CD8-positive, alpha-beta memory T cell (primary cell): Measurements from ENCODE around the gene DDX21. TPM values are rescaled to one million over a fixed set of nuclear protein-coding genes. Genes with fewer than 3 reads are reported as not detected.

Source experiments
- CTCF ChIA-PET: fragments of 350-600 bp; sonication (Branson Sonifier 250); formaldehyde crosslinking; loops from one replicate; lab custom pipeline; 2021; ENCODE audit warnings: antibody characterized with exemption; lab: Charles Lee
- POLR2A ChIA-PET: fragments of 350-600 bp; sonication (Branson Sonifier 250); formaldehyde crosslinking; loops from one replicate; lab custom pipeline; 2021; ENCODE audit warnings: antibody characterized with exemption; lab: Charles Lee
- DNase-seq, 5 donors: peaks; one replicate each; pipeline versions ENCODE4 v3.0.0 to v3.0.0-alpha.2; 2020 to 2022; ENCODE audit warnings: mixed read lengths in 1 of 5
- H3K27ac ChIP-seq: one replicate; pipeline ENCODE4 v1.7.0; 2013; ENCODE audit warnings: low read depth, mild to moderate bottlenecking, low read length, moderate library complexity
- H3K27me3 ChIP-seq: 2 replicates; pipeline ENCODE4 v1.7.0; 2013; ENCODE audit warnings: low read length, mild to moderate bottlenecking; ENCODE audit not compliant: insufficient read depth, poor library complexity, severe bottlenecking
- H3K36me3 ChIP-seq: 2 replicates; pipeline ENCODE4 v1.7.0; 2013; ENCODE audit warnings: mild to moderate bottlenecking, low read length, moderate library complexity; ENCODE audit not compliant: insufficient read depth
- H3K4me1 ChIP-seq: 2 replicates; pipeline ENCODE4 v1.7.0; 2013; ENCODE audit warnings: mild to moderate bottlenecking, low read length, moderate library complexity; ENCODE audit not compliant: insufficient read depth
- H3K4me3 ChIP-seq: 2 replicates; pipeline ENCODE4 v1.7.0; 2013; ENCODE audit warnings: mild to moderate bottlenecking, low read length
- H3K9me3 ChIP-seq: 2 replicates; pipeline ENCODE4 v1.7.0; 2013; ENCODE audit warnings: mild to moderate bottlenecking, low read length
- H3K27ac Mint-ChIP-seq, 8 donors: one replicate each; pipeline ENCODE4 v1.8.0; 2020 to 2021; ENCODE audit warnings: mixed read lengths in 8 of 8, mild to moderate bottlenecking in 6 of 8, inconsistent platforms in 3 of 8, moderate library complexity in 3 of 8
- H3K27me3 Mint-ChIP-seq, 2 donors: one replicate each; pipeline ENCODE4 v1.8.0; 2020 to 2021; ENCODE audit warnings: mixed read lengths in 2 of 2, mild to moderate bottlenecking in 1 of 2, moderate library complexity in 1 of 2
- H3K36me3 Mint-ChIP-seq, 3 donors: one replicate each; pipeline ENCODE4 v1.8.0; 2020 to 2021; ENCODE audit warnings: mixed read lengths in 3 of 3, inconsistent platforms in 1 of 3, mild to moderate bottlenecking in 1 of 3
- H3K4me1 Mint-ChIP-seq, 3 donors: one replicate each; pipeline ENCODE4 v1.8.0; 2020 to 2021; ENCODE audit warnings: mixed read lengths in 3 of 3, inconsistent platforms in 1 of 3, mild to moderate bottlenecking in 1 of 3
- H3K4me3 Mint-ChIP-seq, 7 donors: one replicate each; pipeline ENCODE4 v1.8.0; 2020 to 2021; ENCODE audit warnings: mixed read lengths in 7 of 7, mild to moderate bottlenecking in 6 of 7, moderate library complexity in 4 of 7, inconsistent platforms in 2 of 7
- H3K9me3 Mint-ChIP-seq, 5 donors: one replicate each; pipeline ENCODE4 v1.8.0; 2020 to 2022; ENCODE audit warnings: mixed read lengths in 5 of 5, mild to moderate bottlenecking in 3 of 5, moderate library complexity in 2 of 5, inconsistent platforms in 1 of 5
- polyA plus RNA-seq: library from polyadenylated mRNA; unstranded; fragments of 300-500 nt; fragmentation: Illumina TruSeq; gene quantifications from one replicate; pipeline ENCODE4 v1.2.3, GENCODE V29; 2021
- total RNA-seq, 2 experiments: library from RNA; stranded (reverse); gene quantifications; one replicate each; pipeline ENCODE4 v1.2.3, GENCODE V29; 2021

The DDX21 gene
- total and polyA plus RNA-seq, 3 experiments from 2014 or later, result 23.1 to 286 (median 275) TPM

DNA sequence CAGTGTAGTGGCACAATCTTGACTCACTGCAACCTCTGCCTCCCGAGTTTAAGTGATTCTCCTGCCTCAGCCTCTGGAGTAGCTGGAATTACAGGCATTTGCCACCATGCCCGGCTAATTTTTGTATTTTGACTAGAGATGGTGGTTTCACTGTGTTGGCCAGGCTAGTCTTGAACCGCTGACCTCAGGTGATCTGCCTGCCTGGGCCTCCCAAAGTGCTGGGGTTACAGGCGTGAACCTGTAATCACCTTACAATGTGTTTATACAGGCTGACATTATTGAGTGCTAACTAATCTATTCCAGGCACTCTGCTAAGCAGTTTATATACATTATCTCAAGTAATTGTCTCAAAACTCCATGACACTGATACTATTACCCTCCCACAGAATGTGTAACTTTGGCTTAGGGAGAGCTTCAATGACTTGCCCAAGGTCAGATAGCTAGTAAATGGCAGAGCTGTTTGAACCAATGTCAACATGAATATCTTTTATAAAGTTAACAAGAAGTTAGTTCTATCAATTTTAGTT, 69.5 kb downstream of the DDX21 start:
- Histone ChIP-seq H3K36me3 (no peaks in the 10 kb centered on the region), H3K4me3 (no peak overlapping the region), H3K4me1 (peaks cover 6% of the 10 kb centered on the region), H3K9me3 (no peaks in the 10 kb centered on the region), H3K27ac (no peak overlapping the region), H3K27me3 (no peaks in the 10 kb centered on the region)
- no peak overlapping the region for H3K4me3 Mint-ChIP-seq
- no peaks in the 10 kb centered on the region for H3K36me3 Mint-ChIP-seq
- H3K4me1 Mint-ChIP-seq, result peaks cover 14 to 21% (median 16%) of the 10 kb centered on the region in 3 donors
- DNase-seq, result no peak
- ChIA-PET CTCF (interaction anchor here (1.0 kb wide), 1 partner anchor 21 kb away, joined by 3 read pairs; no protein-coding TSS in a partner anchor), POLR2A (no interaction called here)
- no peaks in the 10 kb centered on the region for H3K9me3 Mint-ChIP-seq
- H3K27me3 Mint-ChIP-seq, result no peaks in the 10 kb centered on the region
- peak overlapping the region in 2 of 8 donors; percentile 29 to 61 for H3K27ac Mint-ChIP-seq

- ChIA-PET POLR2A (no interaction called here), CTCF (no interaction called here)
- no peaks in the 10 kb centered on the region for H3K36me3 ChIP-seq
- peaks cover 0 to 2% (median 0%) of the 10 kb centered on the region in 3 donors for H3K4me1 Mint-ChIP-seq
- H3K27me3 ChIP-seq, result no peaks in the 10 kb centered on the region
- H3K36me3 Mint-ChIP-seq, result no peaks in the 10 kb centered on the region
- H3K4me3 ChIP-seq, result no peak overlapping the region
- H3K27ac Mint-ChIP-seq, result peak overlapping the region in 1 of 8 donors; percentile 17
- DNase-seq, result no peak
- H3K9me3 Mint-ChIP-seq, result no peaks in the 10 kb centered on the region
- peaks cover under 1% of the 10 kb centered on the region for H3K4me1 ChIP-seq
- H3K27me3 Mint-ChIP-seq, result no peaks in the 10 kb centered on the region
- H3K9me3 ChIP-seq, result no peaks in the 10 kb centered on the region
- H3K27ac ChIP-seq, result no peak overlapping the region
- no peak overlapping the region for H3K4me3 Mint-ChIP-seq
These were observed 77.3 kb downstream of the DDX21 start for GRCh38 chr10:69033256-69033655.

Other genes starting within 250 kb of the DDX21 start
- gene CCAR1, start 234.9 kb upstream of the DDX21 start, total RNA-seq, result 100 to 1,000 TPM; 132 to 147 TPM
- gene CCAR1, start 234.9 kb upstream of the DDX21 start, polyA plus RNA-seq, result 49.4 TPM
- gene STOX1, start 128.6 kb upstream of the DDX21 start, total RNA-seq, result under 1 TPM; 0.29 to 0.39 TPM
- gene STOX1, start 128.6 kb upstream of the DDX21 start, polyA plus RNA-seq, result not detected
- gene DDX50, start 54.9 kb upstream of the DDX21 start, total RNA-seq, result 10 to 100 TPM; 49.9 to 50.1 TPM
- 36.9 TPM for gene DDX50, start 54.9 kb upstream of the DDX21 start, polyA plus RNA-seq
- 10 to 100 TPM; 19.3 to 21.0 TPM for gene KIFBP, start 32.6 kb downstream of the DDX21 start, total RNA-seq
- gene KIFBP, start 32.6 kb downstream of the DDX21 start, polyA plus RNA-seq, result 5.2 TPM
- gene SRGN, start 131.9 kb downstream of the DDX21 start, total RNA-seq, result 100 to 1,000 TPM; 659 to 662 TPM
- gene SRGN, start 131.9 kb downstream of the DDX21 start, polyA plus RNA-seq, result 274 TPM
- gene VPS26A, start 168.0 kb downstream of the DDX21 start, total RNA-seq, result 10 to 100 TPM; 44.8 to 46.7 TPM
- gene VPS26A, start 168.0 kb downstream of the DDX21 start, polyA plus RNA-seq, result 38.6 TPM
- 10 to 100 TPM; 50.0 to 51.0 TPM for gene SUPV3L1, start 224.1 kb downstream of the DDX21 start, total RNA-seq
- 25.1 TPM for gene SUPV3L1, start 224.1 kb downstream of the DDX21 start, polyA plus RNA-seq